HG03521 (cell line): ENCODE data around the gene S100A6.

Experiments
- ATAC-seq: cut with Tn5 transposase; IDR thresholded peaks from one replicate; pipeline ENCODE4 v1.9.1; 2021; ENCODE audit warnings: mild to moderate bottlenecking, moderate library complexity; ENCODE audit not compliant: unreplicated experiment

Gene S100A6

DNA sequence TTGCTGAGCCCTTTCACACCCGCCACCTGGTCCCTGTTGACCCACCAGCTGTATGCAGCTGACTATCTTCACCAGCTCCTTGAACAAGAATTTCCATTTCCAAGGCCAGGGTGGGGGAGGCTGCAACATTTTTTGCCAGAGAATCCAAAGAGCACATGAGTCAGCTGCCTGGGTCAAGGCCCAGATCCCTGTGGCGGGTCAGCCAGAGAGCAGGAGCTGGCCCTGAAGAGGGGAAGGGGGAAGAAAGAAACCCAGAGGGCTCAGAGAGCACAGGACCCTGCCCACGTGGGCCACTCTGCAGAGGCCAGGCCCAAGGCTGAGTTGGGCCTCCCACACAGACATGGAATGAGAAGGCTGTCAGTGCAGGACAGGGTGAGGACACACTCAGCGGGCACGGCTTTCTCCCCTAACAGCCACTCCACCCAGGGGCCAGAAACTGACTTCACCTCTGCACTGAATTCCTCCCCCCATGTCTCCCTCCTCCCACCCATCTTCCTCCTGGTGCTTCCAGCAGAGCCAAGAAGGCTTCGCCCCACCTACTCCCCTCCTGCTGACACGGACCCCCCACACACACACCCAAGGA, 28.9 kb downstream of the S100A6 start:
- no peak for ATAC-seq

DNA sequence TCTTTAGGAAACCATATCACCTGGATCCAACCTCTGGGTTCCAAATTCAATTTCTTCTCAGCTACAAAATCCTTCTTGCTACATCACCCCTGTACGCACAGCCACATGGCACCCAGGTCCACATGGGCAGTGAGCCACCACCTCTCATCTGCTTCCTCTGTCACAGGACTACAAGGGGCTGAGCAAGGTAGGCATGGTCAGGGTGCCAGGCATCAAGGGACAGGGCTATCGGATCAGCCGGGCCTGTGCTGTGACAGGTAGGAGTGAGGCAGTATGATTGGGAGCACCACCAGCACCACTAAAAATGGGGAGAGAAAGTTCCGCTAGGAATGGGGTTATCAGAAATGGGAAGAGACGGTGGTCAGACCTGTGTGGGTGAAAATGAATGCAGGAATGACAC, 29.4 kb downstream of the S100A6 start:
- ATAC-seq, result no peak

DNA sequence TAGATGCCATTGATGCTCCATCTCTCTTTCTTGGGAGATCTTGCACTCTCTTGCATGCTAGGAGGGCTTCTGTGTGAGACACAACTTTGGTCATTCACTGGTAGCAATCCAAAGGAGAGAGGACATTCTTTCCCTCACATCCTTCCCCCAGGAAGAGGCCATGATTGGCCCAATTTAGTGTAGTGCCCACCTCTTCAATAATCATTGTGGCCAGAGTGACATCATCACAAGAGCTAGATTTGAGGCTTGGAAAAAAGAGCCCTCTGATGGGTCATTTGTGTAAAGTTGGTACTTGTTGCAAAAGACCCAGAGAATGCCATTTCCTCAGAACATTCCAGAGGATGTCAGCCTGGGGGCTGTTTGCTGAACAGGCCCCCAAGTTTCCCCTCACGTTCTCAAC, 30.2 kb downstream of the S100A6 start:
- no peak for ATAC-seq

DNA sequence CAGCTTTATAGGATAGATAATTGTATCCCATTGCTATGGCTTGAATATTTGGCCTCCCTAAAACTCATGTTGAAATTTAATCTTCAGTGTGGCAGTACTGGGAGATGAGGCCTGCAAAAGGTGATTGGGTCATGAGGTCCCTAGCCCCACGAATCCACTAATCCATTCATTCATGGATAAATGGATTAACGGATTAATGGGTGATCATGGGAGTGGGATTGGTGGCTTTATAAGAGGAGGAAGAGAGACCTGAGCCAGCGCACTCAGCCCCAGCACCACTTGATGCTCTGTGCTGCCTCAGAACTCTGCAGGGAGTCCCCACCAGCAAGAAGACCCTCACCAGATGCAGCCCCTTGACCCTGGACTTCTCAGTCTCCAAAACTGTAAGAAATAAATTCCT, 32.0 kb downstream of the S100A6 start:
- ATAC-seq, result no peak

DNA sequence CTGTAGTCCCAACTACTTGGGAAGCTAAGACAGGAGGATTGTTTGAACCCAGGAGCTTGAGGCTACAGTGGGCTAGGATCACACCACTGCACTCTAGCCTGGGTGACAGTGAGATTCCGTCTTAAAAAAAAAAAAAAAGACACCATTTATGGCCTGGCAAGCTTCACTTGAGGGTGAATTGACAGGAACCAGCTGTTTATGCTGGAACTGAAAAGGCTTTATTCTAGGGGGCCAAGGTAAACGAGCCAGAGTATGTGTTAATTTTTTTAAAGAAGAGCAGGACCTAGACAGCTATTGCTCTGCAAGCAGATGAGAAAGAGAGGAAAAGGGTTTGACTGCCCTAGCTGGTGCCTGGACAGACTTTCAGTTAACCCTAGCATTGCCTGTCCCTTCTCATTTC, 37.0 kb downstream of the S100A6 start:
- ATAC-seq, result no peak

DNA sequence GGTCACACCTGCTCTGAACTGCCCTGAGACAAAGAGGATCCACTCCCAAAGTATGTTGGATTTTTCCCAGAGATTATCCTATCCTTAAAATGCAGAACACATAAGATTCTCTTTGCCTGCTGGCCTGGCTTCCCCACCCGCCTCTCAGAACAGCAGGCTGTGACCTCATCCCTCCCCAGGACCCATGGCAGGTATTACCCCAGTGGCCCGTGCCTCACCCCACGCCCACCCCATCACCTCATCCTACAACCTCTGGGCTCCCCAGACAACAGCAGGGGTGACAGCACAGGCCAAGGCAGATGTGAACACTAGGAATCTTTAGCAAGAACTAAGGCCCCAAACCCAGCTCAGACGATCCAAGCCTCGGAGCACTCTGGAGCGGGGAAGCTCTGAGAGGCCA, 40.3 kb downstream of the S100A6 start:
- ATAC-seq, result no peak

DNA sequence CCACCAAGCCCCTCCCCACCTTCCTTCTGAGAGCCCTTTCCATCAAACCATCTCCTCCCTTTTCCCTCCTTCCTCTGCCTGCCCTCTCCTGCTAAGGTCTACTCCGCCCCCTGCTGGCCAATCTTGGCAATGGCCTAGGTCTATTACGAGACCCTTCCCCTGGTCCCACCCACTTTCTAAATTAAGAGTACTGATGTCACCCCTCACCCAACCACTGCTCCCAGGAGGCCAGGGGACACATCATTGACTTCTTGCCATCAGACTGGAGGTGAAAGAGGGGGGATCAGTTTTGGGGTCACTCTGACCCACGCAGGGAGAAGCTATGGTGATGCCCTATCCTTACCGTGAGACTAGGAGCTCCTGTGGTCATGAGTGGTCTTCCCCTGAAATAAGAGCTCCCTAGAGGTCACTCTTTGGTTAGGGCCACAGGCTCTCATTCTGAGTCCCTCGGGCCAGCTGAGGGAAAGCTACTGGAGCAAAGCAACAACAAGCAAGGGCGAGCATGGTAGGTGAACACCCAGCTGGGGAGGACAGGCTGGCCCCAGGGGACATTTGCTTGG, 40.7 kb downstream of the S100A6 start:
- ATAC-seq, result no peak

DNA sequence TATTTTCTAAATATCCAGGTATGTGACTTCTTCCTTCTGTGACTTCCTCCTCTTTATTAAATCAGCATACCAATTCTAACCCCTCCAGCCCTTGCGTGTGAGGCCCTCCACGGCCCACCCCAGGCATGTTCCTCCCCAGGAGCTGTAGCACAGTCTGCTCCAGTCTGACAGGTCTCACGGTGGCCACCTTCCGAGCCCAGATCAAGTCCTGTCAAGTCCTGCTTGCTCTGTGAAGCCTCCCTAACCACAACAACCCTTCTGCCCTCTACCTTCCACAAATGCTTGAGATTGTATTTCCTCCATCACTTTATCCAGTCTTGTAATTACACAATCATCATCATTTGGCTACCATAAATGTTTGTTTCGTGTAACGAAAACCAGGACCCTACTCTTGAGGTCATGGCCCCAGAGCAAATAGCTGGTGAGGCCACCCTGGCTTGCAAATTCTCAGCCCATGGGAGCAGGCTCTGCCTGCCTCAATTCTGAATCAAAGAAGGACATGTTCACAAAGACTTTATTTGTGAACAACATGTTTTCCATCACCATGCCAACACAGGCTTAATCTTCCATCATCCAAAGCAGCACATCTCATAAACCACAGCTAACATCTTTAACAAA, 42.3 kb downstream of the S100A6 start:
- no peak for ATAC-seq

DNA sequence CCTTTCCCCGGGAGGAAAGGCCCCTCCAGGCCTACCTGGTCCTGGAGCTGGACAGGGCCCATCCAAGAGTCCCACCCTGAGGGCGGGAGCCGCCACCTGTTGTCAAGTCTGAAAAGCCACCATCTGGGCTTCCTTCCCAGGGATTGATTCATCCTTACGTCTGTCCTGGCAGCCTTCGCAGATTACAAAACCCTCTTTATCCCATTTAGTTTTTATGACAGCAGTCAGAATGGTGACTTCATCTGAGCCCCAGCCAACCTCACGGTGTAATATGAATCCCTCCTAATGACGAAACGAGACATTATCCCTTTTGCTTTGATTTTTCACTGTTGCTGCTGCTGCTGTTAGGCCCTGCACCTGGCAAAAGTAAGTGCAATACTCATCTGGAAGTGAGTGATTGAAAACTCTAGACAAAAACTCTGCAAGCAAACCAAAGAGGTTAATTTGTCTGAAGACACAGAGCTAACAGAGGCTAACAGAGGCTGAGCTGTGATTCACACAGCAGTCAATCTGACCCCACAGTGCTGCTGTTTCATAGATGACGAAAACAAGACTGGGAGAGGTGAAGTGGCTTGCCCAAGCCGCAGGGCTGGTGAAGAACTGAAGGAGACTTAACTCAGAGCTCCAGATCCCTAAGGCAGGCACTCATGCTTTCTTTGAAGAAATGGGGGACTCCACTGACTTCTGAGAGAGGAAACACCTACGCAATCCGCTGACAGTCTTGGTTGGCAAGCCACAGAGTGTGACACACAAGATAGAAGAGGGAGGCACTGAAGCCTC, 45.3 kb downstream of the S100A6 start:
- no peak for ATAC-seq

DNA sequence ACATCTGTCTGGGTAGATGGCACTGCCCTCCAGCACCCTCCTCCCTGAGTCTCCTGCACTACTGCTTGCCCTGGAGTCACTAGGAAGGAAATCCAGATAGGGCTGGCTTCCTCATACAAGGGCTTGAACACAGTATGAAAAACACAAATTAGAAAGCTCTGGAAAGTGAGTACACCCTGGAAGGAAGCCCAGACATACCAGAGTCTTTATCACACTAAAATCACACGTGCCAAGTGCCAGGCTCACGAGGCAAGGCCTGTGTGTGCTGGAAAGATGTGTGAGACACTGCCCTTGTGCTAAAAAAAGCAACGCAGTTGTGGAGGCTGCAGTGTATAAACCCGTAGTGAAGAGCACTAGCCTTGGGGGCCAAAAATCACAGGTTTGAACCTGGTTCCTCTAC, 47.1 kb downstream of the S100A6 start:
- ATAC-seq, result no peak

DNA sequence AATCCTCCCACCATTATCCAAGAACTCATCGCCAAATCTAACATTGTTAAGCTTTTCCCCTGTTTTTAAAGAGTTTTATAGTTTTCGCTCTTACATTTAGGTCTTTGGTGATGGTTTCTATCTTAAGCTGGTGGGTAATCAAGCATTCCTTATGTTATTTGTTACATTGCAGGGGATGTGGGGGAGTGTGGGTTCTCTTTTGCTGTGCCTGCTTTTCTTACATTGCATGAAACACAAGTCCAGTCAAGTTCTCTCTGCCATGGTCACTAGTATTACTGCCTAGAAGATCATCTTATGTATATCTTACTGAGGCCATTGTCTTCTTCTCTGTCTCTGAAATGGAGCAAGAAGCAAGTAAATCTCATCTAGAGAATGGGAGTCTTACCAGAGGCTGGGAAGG, 48.1 kb downstream of the S100A6 start:
- no peak for ATAC-seq

DNA sequence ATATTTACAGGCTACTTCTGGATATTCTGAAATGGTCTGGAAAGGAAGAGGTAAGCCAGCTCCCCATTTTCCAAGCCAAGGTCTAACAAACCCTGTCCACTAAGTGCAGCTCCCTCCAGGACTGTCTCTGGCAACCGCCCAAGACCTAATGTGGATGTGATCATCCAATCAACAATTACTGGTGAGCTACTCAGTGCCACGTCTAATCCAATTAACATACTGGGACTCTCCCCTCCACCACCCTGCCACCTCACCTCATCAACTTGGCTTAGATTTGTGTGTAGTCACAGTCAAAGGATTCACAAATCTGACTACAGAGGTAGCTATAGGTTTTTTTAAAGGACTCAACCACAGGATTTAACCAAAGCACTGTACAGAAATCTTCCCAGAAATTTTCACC, 49.9 kb downstream of the S100A6 start:
- ATAC-seq, result no peak
